Mammary epithelial cell (primary cell): ENCODE data around the gene VSIG10.

Experiments
- CTCF ChIP-seq, 2 donors: IDR thresholded peaks in 1 of 2; conservative IDR thresholded peaks in 1 of 2; 2 replicates each; pipeline ENCODE4 v1.5.1; 2011 to 2012; ENCODE audit warnings: inconsistent platforms in 2 of 2, low read length in 2 of 2, mild to moderate bottlenecking in 2 of 2, control low read depth in 1 of 2, low read depth in 1 of 2; ENCODE audit not compliant: insufficient read depth in 1 of 2; ENCODE audit errors: extremely low read depth in 1 of 2
- EZH2 ChIP-seq: IDR thresholded peaks from 2 replicates; pipeline ENCODE4 v1.6.1; 2012; ENCODE audit warnings: low read length, inconsistent platforms, borderline replicate concordance

GRCh38 chr12:118063576-118064391, 40.0 kb downstream of the VSIG10 start:
- TF ChIP-seq CTCF (conservative IDR thresholded peaks at IDR 0.05 in 1 of 2, IDR thresholded peaks at IDR 0.05 in 1 of 2; ENCODE audit: extremely low read depth in 1 of 2, insufficient read depth in 1 of 2, low read depth in 1 of 2, low read length in 2 of 2): no peak
- no peak for TF ChIP-seq EZH2
